AG10803 (cell line): ENCODE results near the gene SNX3.

ENCODE experiments used
- DNase-seq: peaks from one replicate; pipeline ENCODE4 v3.0.0; 2010; ENCODE audit warnings: low read depth
- H3K4me3 ChIP-seq: 2 replicates; pipeline ENCODE4 v1.5.1; 2011; ENCODE audit warnings: mild to moderate bottlenecking, low read length, control low read depth
- TF ChIP-seq, protein P1 (sequence below): conservative IDR thresholded peaks from 2 replicates; pipeline ENCODE4 v1.5.1; 2011; ENCODE audit warnings: mild to moderate bottlenecking, low read length, control low read depth, inconsistent platforms

The SNX3 gene

DNA sequence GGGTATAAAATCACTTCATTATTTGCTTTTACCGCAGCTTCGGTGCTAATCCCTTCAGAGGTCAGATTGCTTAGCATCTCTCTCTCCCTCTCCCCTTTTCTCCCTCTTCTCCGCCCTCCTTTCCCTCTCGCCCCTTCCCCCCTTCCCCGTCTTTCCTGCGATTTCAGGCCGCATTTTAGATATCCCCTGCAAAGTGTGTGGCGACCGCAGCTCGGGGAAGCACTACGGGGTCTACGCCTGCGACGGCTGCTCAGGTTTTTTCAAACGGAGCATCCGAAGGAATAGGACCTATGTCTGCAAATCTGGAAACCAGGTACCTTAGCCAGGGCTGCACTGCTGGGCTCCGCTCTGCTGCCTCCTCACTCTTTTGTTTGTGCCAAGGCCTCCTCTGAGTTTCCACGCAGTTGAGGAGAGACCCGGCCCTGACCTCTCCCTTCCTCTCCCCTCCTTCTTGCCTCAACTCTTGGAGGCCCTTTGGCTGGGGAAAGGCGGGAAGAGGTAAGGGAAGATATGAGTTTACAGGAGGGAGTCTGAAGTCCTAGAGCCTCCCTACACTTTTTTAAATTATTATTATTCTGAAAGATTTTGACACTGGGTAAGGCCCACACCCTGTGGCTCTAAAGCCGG lies 89.4 kb downstream of the SNX3 start:
- no peak overlapping the region for H3K4me3 ChIP-seq
- TF ChIP-seq, protein P1, sequence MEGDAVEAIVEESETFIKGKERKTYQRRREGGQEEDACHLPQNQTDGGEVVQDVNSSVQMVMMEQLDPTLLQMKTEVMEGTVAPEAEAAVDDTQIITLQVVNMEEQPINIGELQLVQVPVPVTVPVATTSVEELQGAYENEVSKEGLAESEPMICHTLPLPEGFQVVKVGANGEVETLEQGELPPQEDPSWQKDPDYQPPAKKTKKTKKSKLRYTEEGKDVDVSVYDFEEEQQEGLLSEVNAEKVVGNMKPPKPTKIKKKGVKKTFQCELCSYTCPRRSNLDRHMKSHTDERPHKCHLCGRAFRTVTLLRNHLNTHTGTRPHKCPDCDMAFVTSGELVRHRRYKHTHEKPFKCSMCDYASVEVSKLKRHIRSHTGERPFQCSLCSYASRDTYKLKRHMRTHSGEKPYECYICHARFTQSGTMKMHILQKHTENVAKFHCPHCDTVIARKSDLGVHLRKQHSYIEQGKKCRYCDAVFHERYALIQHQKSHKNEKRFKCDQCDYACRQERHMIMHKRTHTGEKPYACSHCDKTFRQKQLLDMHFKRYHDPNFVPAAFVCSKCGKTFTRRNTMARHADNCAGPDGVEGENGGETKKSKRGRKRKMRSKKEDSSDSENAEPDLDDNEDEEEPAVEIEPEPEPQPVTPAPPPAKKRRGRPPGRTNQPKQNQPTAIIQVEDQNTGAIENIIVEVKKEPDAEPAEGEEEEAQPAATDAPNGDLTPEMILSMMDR = no peak
- no peak for DNase-seq

DNA sequence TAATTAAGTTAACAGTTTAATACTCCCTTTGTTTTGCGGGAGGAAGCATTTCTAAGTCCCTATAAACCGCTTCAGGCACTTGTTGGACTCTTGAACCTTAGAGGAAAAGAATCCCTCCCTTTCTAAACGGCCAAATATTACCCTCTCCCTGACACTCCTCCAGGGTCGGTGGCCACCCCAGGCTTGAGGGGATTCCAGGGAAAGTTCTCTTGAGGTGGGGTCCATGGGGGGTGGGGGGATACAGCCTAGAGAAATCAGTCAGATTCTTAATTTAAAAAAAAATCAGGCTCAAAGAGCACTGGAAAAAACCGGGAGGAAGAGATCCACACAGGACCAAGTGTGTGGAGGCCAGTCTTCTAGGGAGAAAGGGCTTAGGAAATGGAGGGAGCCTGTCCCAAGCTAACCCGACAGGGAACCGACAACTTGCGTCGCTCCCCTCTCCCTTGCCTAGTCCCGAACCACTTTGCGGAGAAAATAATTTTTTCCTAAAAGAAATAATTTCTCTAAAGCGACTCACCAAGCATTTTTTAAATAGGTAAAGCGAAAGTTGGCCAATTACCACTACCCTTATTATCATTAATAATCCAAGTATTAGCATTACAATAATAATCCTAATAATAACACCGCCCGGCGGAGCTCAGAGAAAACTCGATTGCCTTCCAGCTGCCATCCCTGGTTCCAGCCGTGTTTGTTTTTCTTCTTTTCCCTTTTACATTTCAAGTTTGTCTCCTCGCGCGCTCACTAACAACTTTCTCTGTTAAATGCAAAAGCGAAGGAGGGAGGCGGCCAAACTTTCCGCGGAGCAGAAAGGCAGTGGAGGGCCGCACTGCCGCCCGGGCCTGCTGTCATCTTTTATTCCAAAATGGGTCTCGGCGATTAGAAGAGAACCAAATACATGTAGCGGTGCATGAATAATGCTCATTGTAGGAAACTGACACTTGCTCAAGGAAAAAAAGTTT lies 90.2 kb downstream of the SNX3 start:
- DNase-seq = no peak
- H3K4me3 ChIP-seq = no peak overlapping the region
- TF ChIP-seq, protein P1 = no peak

DNA sequence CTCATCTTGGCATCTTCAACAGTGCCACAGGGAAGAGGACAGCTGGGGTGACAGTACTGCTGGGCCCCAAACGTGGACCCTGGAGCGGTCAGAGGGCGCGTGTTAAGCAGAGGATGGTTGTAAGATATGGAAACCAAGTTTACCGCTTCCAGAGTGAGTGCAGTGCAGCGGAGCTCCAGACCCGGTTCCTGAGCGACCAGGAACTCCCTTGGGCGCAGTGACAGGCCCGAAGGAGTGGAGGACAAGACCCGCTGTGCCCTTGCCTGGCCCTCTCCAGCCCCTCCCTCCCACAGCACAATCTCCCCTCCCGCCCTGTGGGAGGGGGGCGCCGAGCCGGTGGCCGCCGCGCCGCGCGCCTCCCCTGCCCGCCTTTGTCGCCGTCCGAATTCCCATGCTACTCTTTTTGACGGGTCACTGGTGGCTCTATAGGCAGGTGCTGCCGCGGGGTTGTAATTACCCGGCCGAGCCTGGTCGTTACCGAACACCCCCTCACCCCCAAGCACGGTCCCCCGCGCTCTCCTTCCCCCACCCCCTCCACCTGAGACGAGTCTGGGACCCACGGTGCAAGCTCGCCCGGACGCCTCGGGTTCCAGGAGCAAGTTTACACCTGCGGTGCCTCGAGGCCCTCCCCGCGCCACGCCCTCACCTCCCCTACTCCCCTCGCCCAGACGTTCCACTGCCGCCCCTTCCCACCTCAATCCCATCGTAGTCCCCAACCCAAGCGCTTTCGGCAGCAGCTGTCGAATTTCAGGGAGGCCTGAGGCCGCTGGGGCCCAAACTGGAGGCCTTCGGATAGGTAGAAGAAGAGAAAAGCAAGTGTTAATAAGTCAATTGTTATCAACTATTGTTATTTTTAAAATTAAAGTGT lies 91.1 kb downstream of the SNX3 start:
- no peak for DNase-seq
- TF ChIP-seq, protein P1 = no peak
- no peak overlapping the region for H3K4me3 ChIP-seq

DNA sequence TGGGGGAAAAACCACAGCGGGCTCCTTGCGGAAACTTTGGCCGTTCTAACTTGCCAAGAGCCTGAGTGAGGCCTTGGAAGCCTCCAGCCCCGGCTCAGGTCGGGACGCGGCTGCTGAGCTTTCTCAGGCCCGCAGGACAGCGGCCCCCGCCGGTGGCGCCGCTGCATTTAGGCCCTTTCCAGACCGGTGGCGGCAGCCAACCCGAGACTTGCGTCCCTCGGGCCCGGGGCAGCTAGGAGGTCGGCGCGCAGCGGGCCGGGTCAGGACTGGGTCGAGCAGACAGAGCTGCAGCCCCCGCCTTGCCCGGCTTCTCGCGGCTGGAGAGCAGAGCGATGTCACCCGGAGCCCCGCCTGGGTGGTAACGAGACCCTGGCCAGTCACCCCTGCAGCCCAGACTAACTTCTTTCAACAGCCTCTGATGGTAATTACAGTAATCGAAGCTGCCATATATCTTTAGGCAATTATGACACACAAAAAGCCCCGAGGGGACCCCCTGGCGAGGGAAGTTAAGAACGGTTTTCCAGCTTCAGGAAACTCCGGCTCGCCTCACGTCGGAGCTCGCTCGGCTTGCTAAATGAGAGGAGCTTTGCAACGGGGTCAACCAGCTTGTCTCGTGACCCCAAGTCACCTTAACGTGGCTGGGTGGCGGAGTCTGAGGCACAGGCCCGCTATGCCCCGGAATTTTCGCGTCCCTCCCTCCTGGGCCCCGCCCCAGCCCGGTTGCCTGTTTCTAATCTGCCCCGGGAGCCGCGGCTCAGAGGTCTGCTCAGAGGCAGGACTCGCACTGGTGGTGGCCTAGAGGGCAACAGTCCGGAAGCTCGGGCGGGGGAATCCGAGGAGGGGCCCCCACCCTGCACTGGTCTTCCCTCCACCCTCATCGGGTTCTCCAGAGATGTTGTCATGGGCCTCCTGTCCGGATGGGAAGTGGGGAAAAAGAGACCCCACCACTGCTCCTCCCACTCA lies 92.1 kb downstream of the SNX3 start:
- no peak overlapping the region for H3K4me3 ChIP-seq
- TF ChIP-seq, protein P1 = peak; percentile 15; the same call in 1 of the 2 replicates
- DNase-seq = peak; percentile 8

DNA sequence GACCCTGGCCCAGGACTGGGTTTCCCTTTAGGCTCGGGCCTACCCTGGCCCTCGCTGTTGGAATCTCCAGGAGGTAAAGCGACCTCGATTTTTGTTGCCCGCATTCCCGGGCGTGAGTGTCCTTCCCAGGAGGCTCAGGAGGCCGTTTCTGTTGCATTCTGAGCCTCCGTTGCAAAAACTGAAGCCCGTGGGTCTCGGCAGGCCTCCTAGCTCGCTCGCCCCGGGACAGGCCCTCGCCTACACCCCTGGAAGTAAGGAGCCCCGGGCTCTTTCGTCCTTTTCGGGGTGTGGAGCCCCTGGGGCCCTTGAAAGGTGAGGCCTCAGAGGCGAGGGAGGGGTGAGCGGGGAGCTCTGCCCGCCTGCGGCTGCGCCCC lies 92.8 kb downstream of the SNX3 start:
- TF ChIP-seq, protein P1 = no peak
- H3K4me3 ChIP-seq = no peak overlapping the region
- no peak for DNase-seq

DNA sequence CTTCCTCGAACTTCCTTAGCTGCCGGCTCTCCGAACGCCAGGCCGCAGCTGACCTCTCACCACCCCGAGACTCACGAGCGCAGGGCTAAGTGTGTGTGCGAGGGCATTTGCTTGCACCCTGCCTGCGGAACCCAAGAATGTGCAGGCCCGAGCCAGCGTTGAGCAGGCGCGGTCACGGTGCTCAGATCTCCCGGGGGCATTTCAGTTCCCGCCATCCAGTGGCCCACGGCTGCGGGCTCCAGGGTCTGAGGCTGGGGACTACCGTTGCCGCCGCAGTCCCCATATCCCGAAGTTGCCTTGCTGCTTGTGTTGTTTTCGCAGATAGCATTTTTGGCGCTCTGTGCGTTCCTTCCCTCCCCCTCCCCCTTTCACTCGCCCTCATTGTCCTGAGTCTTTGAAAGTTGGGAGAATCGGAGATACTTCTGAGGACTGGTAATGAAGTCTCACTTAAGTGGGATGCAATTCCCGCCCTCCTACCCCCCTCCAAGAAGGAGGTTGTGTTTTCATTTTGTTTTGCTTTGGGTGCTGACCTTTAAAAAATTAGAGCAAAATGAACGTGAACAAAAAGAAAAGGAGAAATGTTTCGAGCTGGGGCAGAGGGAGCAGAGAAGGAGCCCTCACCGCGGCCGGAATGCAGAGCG lies 93.3 kb downstream of the SNX3 start:
- H3K4me3 ChIP-seq = no peak overlapping the region
- TF ChIP-seq, protein P1 = no peak
- DNase-seq = no peak
